WI38 (cell line): Measurements from ENCODE around the gene PUM2.
A peak's percentile ranks its signal among the peaks of the same experiment; 100 is the strongest.

Experiments
- H3K4me3 ChIP-seq: 2 replicates; pipeline ENCODE4 v1.5.1; 2011; ENCODE audit warnings: low read depth, mild to moderate bottlenecking, control low read depth, low read length
- CTCF ChIP-seq: IDR thresholded peaks from 2 replicates; pipeline ENCODE4 v1.5.1; 2012; ENCODE audit warnings: low read depth, mild to moderate bottlenecking, control low read depth, low read length

PUM2 gene

DNA sequence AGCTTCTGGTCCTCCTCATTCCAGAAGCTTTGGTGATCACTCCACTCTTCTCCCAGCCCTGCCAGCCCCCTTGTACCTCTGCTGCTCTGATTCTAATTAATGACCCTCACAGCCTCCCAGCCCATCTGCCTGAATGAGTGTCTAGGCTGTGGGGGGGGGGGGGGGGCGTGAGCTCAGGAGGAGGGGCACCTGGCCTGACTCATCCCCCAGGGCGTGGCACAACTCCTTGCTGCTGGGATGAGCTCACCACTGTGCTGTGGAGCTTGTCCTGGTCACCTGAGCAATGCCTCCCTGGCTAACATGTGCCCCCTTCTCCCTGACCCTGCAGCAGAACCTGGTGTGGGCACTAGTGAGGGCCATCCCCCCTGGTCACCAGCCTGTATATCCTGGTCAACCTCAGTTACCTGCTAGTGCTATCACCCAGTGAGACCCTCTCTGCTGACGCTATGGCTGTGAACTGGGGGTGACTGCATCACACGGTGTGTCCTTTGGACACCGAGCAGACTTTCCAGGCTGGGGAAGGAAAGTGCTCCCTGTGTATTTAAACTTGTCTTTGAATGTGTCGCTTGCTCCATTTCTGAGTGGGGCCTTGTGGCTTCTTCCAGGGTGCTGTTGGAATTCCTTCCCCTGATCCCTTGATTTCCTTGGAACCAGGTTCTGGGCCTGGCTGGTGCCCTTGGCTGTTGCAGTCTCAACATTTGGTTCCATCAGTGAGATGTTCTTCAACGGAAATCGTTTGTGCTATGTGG lies 41.5 kb upstream of the PUM2 start:
- no peak for TF ChIP-seq CTCF
- H3K4me3 ChIP-seq: no peak overlapping the region

- TF ChIP-seq CTCF: no peak
Measured at GRCh38 chr2:20390524-20391123, 40.0 kb upstream of the PUM2 start.

GRCh38 chr2:20384953-20385352 lies 34.3 kb upstream of the PUM2 start:
- H3K4me3 ChIP-seq: no peak overlapping the region
- no peak for TF ChIP-seq CTCF

More at GRCh38 chr2:20390524-20391123, 40.0 kb upstream of the PUM2 start:
- no peak overlapping the region for H3K4me3 ChIP-seq

DNA sequence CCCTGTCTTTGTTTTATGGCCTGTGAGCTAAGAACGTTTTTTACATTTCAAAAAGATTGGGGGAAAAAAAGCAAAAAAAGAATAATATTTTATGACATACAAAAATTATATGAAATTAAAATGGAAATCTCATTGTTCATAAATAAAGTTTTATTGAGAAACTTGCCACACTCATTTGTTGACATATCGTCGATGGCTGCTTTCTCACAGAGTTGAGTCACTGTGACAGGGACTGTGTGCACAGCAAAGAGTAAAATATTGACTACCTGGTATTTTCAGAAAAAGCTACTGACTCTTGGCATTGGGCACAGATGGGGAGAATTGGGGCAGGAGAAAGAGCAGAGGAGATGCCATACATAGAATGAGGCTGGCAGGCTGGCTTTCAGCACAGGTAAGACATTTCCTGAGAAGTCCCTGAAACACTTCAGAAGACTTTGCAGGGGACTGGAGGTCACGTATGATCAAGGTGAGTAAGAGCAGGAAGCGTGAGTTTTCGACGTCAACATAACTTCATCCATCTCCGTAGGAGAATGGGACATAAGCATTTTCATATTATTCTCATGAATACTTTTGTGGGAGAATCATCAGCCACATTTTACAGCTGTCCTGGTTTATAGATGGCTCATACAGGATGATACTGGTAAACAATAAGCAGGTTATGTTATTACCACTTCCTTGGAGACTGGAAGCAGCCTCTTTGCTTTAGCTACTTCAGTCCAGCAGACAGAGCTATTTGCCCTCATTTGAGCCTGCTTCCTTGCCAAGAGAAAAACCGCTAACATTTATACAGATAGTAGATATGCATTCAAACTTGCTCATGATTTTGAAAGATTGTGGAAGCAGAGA lies 32.5 kb upstream of the PUM2 start:
- H3K4me3 ChIP-seq: no peak overlapping the region
- TF ChIP-seq CTCF: no peak

GRCh38 chr2:20381457-20381856 lies 30.8 kb upstream of the PUM2 start:
- TF ChIP-seq CTCF: no peak
- H3K4me3 ChIP-seq: no peak overlapping the region

- peak; percentile 80 for TF ChIP-seq CTCF
- H3K4me3 ChIP-seq: no peak overlapping the region
Measured at GRCh38 chr2:20378891-20379519, 28.4 kb upstream of the PUM2 start.

DNA sequence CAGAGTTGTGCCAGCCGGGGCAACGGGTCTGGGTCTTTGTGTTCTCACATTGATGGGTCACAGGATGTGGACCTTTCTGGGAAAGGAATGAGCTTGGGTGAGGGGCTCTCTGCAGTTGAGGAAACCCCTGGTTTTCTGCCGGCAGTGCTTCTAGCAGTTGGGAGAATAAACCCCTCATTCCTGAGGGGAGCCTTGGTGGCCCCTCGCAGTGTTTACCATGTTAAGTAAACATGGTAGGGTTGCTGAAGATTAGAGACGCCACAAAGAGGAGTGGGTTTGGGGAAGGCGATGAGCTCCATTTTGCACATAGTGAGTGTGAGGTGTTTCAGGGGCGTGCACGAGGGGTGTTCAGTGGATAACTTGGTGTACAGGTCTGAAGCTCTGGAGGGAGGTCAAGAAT lies 27.7 kb upstream of the PUM2 start:
- H3K4me3 ChIP-seq: no peak overlapping the region
- no peak for TF ChIP-seq CTCF
